OCI-LY3 (cell line): Measurements from ENCODE around the gene MEMO1.

ENCODE experiments used
- EZH2phosphoT487 ChIP-seq: fragments of 200-600 bp; shearing (Covaris generic); IDR thresholded peaks from 2 replicates; pipeline ENCODE4 v1.6.1; 2018; ENCODE audit warnings: antibody characterized with exemption, mixed run types, low read depth
- TF ChIP-seq, protein P1 (sequence below): fragments of 200-600, 300-600 bp; sonication (generic); IDR thresholded peaks from 2 replicates; pipeline ENCODE4 v1.5.1; 2014; ENCODE audit warnings: antibody characterized with exemption, low read length, low read depth

DNA sequence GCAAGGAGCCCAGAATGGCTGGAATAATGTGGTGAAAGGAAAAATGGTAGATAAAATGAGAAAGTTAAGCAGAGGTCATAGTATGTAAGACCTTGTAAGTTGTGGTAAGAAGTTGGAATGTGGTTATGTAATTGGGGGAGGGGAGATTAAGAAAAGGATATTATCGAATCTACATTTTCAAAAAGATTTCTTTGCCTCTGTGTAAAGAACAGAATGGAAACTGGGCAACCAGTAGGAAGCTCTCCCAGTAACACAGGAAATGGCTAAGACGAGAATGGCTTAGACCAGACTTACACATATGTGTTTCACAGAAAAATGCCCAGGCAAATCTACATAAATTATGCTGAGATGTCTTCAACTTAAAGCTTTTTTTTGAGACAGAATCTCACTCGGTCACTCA lies 13.2 kb downstream of the MEMO1 start:
- TF ChIP-seq, protein P1, sequence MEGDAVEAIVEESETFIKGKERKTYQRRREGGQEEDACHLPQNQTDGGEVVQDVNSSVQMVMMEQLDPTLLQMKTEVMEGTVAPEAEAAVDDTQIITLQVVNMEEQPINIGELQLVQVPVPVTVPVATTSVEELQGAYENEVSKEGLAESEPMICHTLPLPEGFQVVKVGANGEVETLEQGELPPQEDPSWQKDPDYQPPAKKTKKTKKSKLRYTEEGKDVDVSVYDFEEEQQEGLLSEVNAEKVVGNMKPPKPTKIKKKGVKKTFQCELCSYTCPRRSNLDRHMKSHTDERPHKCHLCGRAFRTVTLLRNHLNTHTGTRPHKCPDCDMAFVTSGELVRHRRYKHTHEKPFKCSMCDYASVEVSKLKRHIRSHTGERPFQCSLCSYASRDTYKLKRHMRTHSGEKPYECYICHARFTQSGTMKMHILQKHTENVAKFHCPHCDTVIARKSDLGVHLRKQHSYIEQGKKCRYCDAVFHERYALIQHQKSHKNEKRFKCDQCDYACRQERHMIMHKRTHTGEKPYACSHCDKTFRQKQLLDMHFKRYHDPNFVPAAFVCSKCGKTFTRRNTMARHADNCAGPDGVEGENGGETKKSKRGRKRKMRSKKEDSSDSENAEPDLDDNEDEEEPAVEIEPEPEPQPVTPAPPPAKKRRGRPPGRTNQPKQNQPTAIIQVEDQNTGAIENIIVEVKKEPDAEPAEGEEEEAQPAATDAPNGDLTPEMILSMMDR: no peak
- TF ChIP-seq EZH2phosphoT487: no peak
